ENCODE data around the gene MESP2. TPM values are rescaled to one million over a fixed set of nuclear protein-coding genes. Genes with fewer than 3 reads are reported as not detected.

MESP2 gene
- total and polyA plus RNA-seq, 9 donors, result 0.19 TPM; not detected in 8

DNA sequence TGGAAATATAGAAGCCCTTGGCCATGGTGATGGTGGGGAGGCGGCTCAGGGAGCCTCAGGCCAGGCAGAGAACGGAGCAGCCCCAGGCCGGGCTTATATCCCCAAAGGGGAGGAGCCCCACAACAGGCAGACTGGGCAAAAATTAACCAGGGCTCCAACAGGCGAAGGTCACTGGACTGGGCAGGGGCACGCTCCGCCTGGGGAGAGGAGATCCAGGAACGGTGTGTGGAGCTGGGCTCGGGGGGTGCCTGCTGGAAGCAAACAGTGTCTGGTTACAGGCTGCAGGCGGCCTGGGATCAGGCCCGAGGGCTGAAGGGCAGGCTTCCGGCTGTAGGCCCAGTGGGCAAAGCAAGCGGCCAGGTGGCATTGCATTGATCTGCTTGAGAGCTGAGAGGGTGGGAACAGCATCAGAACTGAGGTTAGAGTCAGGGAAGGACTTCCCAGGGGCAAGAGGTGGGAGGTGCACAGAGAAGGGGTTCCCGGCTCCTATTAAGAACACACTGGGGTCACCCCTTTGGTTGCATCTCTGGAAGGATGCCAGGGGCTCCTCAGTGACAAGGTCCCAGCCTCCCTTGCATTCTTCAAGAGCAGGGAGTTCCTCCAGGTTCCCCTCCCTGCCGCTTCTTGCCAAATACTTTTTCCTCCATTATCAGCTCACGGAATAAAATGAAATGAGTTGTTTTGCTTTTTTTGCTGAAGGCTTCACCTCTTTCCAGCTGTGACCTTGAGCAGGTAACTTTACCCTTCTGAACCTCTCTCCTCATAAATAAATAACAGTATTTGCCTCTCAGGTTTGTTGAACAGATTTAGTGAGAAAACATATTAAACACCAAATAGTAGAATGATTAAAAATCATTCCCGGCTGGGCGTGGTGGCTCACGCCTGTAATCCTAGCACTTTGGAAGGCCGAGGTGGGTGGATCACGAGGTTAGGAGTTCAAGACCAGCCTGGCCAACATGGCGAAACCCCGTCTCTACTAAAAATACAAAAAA, 30.7 kb downstream of the MESP2 start:
- DNase-seq, result no peak
- intact Hi-C loops (cut with DNase I), result no loop called here
- Histone ChIP-seq H3K4me1 (ENCODE audit: insufficient read depth) (no peaks in the 10 kb centered on the region), H3K27ac (no peak overlapping the region), H3K9me3 (no peaks in the 10 kb centered on the region), H3K36me3 (no peaks in the 10 kb centered on the region), H3K27me3 (no peaks in the 10 kb centered on the region), H3K4me3 (no peak overlapping the region)
- 66 to 72% (median 67%) methylated on average over 22 of the region's 22 CpGs for WGBS, 3 donors
- TF ChIP-seq, protein P1, sequence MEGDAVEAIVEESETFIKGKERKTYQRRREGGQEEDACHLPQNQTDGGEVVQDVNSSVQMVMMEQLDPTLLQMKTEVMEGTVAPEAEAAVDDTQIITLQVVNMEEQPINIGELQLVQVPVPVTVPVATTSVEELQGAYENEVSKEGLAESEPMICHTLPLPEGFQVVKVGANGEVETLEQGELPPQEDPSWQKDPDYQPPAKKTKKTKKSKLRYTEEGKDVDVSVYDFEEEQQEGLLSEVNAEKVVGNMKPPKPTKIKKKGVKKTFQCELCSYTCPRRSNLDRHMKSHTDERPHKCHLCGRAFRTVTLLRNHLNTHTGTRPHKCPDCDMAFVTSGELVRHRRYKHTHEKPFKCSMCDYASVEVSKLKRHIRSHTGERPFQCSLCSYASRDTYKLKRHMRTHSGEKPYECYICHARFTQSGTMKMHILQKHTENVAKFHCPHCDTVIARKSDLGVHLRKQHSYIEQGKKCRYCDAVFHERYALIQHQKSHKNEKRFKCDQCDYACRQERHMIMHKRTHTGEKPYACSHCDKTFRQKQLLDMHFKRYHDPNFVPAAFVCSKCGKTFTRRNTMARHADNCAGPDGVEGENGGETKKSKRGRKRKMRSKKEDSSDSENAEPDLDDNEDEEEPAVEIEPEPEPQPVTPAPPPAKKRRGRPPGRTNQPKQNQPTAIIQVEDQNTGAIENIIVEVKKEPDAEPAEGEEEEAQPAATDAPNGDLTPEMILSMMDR (IDR thresholded peaks at IDR 0.05), result no peak

DNA sequence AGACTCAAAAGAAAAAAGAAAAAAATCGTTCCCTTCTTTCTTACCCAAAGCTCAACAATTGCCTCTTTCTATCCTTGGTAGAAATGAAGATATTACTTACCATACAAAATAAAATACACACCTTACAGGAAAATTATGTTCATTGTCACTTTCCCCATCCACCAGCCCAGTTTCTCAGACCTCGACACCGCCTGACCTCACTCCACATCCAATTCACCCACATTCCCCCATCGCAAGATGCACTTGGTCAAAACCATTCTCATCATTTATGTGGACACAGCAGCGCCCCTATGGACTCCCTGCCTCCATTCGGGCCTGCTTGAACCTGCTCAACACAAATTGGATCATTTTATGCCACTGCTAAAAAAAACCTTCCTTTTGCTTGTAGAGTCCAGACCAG, 31.6 kb downstream of the MESP2 start:
- 92 to 96% (median 93%) methylated on average over 6 of the region's 6 CpGs for WGBS, 3 donors
- no peak for DNase-seq
- intact Hi-C loops (cut with DNase I), result no loop called here

DNA sequence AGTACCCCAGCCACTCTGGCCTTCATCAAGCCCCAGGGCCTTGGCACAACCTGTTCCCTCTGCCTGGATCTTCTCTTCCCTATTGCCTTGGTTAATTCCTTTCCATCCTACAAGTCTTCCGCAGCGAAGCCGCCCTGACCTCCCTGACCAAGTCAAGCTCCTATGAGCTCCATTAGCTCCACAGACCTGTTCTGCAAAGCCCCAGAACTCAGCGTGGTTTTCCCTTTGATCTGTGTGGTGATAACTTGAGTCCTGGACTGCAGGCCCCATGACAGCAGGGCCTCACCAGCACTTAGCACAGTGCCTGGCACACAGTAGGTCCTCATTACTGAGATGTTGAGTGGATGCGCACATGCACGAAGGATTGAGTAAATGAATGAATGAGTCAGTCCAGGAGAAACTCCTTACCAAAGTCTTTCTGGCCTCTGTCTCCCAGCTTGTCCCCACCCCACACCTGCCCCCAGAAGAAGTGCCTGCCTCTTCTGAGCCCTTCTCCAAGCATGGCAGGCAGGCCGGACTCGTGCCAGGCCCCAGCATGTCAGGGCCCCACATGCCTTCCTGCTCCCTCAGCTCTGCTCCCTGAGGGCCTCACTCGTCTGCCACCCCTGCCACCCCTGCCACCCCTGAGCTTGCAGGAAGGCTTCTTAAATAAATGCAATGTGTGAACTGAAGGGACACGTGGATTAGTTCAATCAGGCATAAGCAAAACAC, 32.2 kb downstream of the MESP2 start:
- Histone ChIP-seq H3K27me3 (no peaks in the 10 kb centered on the region), H3K27ac (no peak overlapping the region), H3K9me3 (no peaks in the 10 kb centered on the region), H3K36me3 (no peaks in the 10 kb centered on the region), H3K4me1 (ENCODE audit: insufficient read depth) (no peaks in the 10 kb centered on the region), H3K4me3 (no peak overlapping the region)
- DNase-seq, result no peak
- intact Hi-C loops (cut with DNase I), result no loop called here
- TF ChIP-seq EP300 (IDR thresholded peaks at IDR 0.05) (no peak), POLR2A (IDR thresholded peaks at IDR 0.05) (no peak)
- TF ChIP-seq, protein P1 (IDR thresholded peaks at IDR 0.05), result no peak
- WGBS, 3 donors, result 93 to 98% (median 96%) methylated on average over 10 of the region's 10 CpGs

More for the DNA sequence above, 31.6 kb downstream of the MESP2 start:
- no peaks in the 10 kb centered on the region for H3K27me3 ChIP-seq
- TF ChIP-seq, protein P1 (IDR thresholded peaks at IDR 0.05), result no peak
- H3K9me3 ChIP-seq, result no peaks in the 10 kb centered on the region
- no peak overlapping the region for H3K27ac ChIP-seq
- H3K4me1 ChIP-seq (ENCODE audit: insufficient read depth), result no peaks in the 10 kb centered on the region
- no peaks in the 10 kb centered on the region for H3K36me3 ChIP-seq
- no peak overlapping the region for H3K4me3 ChIP-seq

DNA sequence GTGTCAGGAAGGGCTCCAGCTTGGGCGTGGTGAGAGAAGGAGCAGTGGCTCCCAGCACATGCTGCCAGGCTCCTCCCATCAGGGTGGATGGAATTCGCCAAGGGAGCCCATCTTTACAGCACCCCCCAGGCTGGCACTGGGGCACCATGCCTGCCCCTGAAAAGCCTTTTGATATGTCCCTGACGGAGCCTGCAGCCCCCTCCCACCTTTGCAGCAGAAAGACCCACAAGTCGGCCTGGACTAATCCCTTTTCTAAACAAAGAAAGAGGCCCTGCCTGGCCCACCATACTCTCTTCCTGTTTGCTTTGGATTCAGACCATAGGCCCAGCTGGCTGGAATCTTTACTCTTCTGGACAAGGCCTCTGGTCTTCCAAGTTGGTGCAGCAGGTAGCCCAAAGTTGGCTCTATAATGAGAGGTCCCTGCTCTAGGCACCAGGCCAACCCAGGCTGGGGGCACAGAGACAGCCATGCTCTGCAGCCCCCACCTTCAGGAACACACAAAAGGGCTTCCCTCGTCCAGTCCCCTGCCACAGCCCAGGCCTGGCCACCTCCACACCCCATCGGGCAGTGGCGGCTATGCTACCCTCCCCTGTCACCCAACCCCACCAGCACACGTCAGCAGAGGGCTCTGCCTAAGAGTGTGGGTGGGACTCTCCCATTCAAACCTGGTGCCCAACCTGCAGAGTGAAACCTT, 33.1 kb downstream of the MESP2 start:
- DNase-seq, result no peak
- H3K4me3 ChIP-seq, result no peak overlapping the region
- intact Hi-C loops (cut with DNase I), result no loop called here
- no peaks in the 10 kb centered on the region for H3K36me3 ChIP-seq
- H3K27me3 ChIP-seq, result peaks cover 1% of the 10 kb centered on the region
- peaks cover under 1% of the 10 kb centered on the region for H3K4me1 ChIP-seq (ENCODE audit: insufficient read depth)
- WGBS, 3 donors, result 60 to 71% (median 66%) methylated on average over 8 of the region's 8 CpGs
- TF ChIP-seq POLR2A (IDR thresholded peaks at IDR 0.05), result no peak
- TF ChIP-seq, protein P1 (IDR thresholded peaks at IDR 0.05), result no peak
- no peak for TF ChIP-seq EP300 (IDR thresholded peaks at IDR 0.05)
- no peaks in the 10 kb centered on the region for H3K9me3 ChIP-seq
- no peak overlapping the region for H3K27ac ChIP-seq

Data from ovary (tissue), 9 donors.